ENCODE results near the gene MMEL1. TPM values are rescaled to one million over a fixed set of nuclear protein-coding genes. Genes with fewer than 3 reads are reported as not detected.

Gene MMEL1
- total and polyA plus RNA-seq, 2 donors (not counting 3 experiments of a cell fraction or from before 2014, with no cell fraction given) = 1.1 to 1.2 TPM

GRCh38 chr1:2558861-2559260 lies 74.0 kb downstream of the MMEL1 start:
- no peaks in the 10 kb centered on the region for H3K9me3 ChIP-seq (replicated peaks; ENCODE audit: control insufficient read depth, insufficient read depth, low read length)
- H3K4me2 ChIP-seq (ENCODE audit: insufficient read depth, low read length) = no peak overlapping the region
- no peaks in the 10 kb centered on the region for H3K27me3 ChIP-seq (ENCODE audit: control insufficient read depth in 2 of 2, insufficient read depth in 2 of 2, low read length in 2 of 2)
- no peaks in the 10 kb centered on the region for H3K79me2 ChIP-seq (ENCODE audit: control insufficient read depth, insufficient read depth, low read length)
- dilution Hi-C loops (cut with MboI; ENCODE audit: extremely low pct_ligation_motif_present, low sequenced_read_pairs) = no loop called here
- DNase-seq (ENCODE audit: low read depth, low spot score) = no peak
- FAIRE-seq = no peak
- H2AFZ ChIP-seq (ENCODE audit: low read depth, low read length) = no peak overlapping the region
- no peaks in the 10 kb centered on the region for H3K9me1 ChIP-seq (replicated peaks; ENCODE audit: control insufficient read depth, extremely low read depth, insufficient read depth, low read length)
- H3K27ac ChIP-seq (ENCODE audit: insufficient read depth, low read depth, low read length) = no peak overlapping the region
- peaks cover 20% of the 10 kb centered on the region for H3K4me1 ChIP-seq (ENCODE audit: control insufficient read depth, extremely low read depth, insufficient read depth, low read length)
- ChIA-PET CTCF (interaction anchor here (1.5 to 1.6 kb wide), 2 partner anchors 19 to 33 kb away, joined by 3 read pairs; partner anchors contain the start of gene PANK4), POLR2A (no interaction called here)
- H3K4me3 ChIP-seq (replicated peaks in 1 of 3; ENCODE audit: insufficient read depth in 1 of 3, low read depth in 1 of 3, low read length in 3 of 3) = no peak overlapping the region
- no TSS peak for BruUV-seq (replicated peaks)
- H3K36me3 ChIP-seq (ENCODE audit: control insufficient read depth in 2 of 2, extremely low read depth in 1 of 2, insufficient read depth in 2 of 2, low read length in 2 of 2) = peaks cover 0 to 9% of the 10 kb centered on the region in 2 experiments
- intact Hi-C loops (cut with micrococcal nuclease) = no loop called here
- TF ChIP-seq JUN (IDR thresholded peaks at IDR 0.05; ENCODE audit: borderline replicate concordance, insufficient read depth, insufficient read length, low read depth) (no peak), MAX (IDR thresholded peaks at IDR 0.05; ENCODE audit: insufficient read depth, insufficient read length) (no peak), CTCF (IDR thresholded peaks at IDR 0.05; ENCODE audit: extremely low read depth in 1 of 2, insufficient read depth in 1 of 2, low read depth in 1 of 2, low read length in 2 of 2) (no peak), GATA2 (IDR thresholded peaks at IDR 0.05; ENCODE audit: insufficient read depth, insufficient read length, low read depth, low read length) (no peak), FOS (IDR thresholded peaks at IDR 0.05; ENCODE audit: borderline replicate concordance, insufficient read depth, low read length) (no peak), MYC (IDR thresholded peaks at IDR 0.05; ENCODE audit: low read depth, low read length) (no peak)
- no peaks in the 10 kb centered on the region for H4K20me1 ChIP-seq (replicated peaks; ENCODE audit: control insufficient read depth, extremely low read depth, insufficient read depth, low read length)
- H3K9ac ChIP-seq (replicated peaks; ENCODE audit: extremely low read depth, insufficient read depth, low read length) = no peak overlapping the region

All from endothelial cell of umbilical vein (primary cell).